ENCODE results near the gene GRAP2. TPM values are rescaled to one million over a fixed set of nuclear protein-coding genes. Genes with fewer than 3 reads are reported as not detected.

The GRAP2 gene
- total and polyA plus RNA-seq, 4 donors, result 0.05 to 3.6 (median 2.0) TPM; not detected in 1

- DNase-seq (no peak), ATAC-seq (ENCODE audit: low FRiP score) (no peak)
- Histone ChIP-seq H3K27me3 (ENCODE audit: control insufficient read depth in 1 of 2, insufficient read depth in 2 of 2, low read length in 1 of 2) (no peaks in the 10 kb centered on the region), H3K36me3 (ENCODE audit: control insufficient read depth in 1 of 2, insufficient read depth in 2 of 2, low read length in 1 of 2) (no peaks in the 10 kb centered on the region), H3K9me3 (ENCODE audit: control insufficient read depth, low read length) (no peaks in the 10 kb centered on the region), H3K4me3 (ENCODE audit: low read length in 2 of 2) (no peak overlapping the region), H3K4me1 (ENCODE audit: control insufficient read depth in 1 of 2, insufficient read depth in 2 of 2, low read length in 2 of 2) (no peaks in the 10 kb centered on the region), H3K27ac (ENCODE audit: low read depth in 1 of 2, low read length in 2 of 2) (no peak overlapping the region)
- WGBS, 2 donors, result 88% methylated on average over 10 of the region's 10 CpGs
- intact Hi-C loops (cut with DNase I), result no loop called here
Observed at GRCh38 chr22:39970742-39971141, 69.9 kb downstream of the GRAP2 start.

GRCh38 chr22:39972641-39973040 lies 71.8 kb downstream of the GRAP2 start:
- H3K9me3 ChIP-seq (ENCODE audit: control insufficient read depth, low read length), result no peaks in the 10 kb centered on the region
- intact Hi-C loops (cut with DNase I), result no loop called here
- H3K27me3 ChIP-seq (ENCODE audit: control insufficient read depth in 1 of 2, insufficient read depth in 2 of 2, low read length in 1 of 2), result no peaks in the 10 kb centered on the region
- ATAC-seq (ENCODE audit: low FRiP score) (no peak), DNase-seq (no peak)
- H3K4me1 ChIP-seq (ENCODE audit: control insufficient read depth in 1 of 2, insufficient read depth in 2 of 2, low read length in 2 of 2), result no peaks in the 10 kb centered on the region
- no peaks in the 10 kb centered on the region for H3K36me3 ChIP-seq (ENCODE audit: control insufficient read depth in 1 of 2, insufficient read depth in 2 of 2, low read length in 1 of 2)
- H3K27ac ChIP-seq (ENCODE audit: low read depth in 1 of 2, low read length in 2 of 2), result no peak overlapping the region
- 43 to 45% methylated on average over 5 of the region's 5 CpGs for WGBS, 2 donors
- H3K4me3 ChIP-seq (ENCODE audit: low read length in 2 of 2), result no peak overlapping the region

GRCh38 chr22:39973656-39974055 lies 72.8 kb downstream of the GRAP2 start:
- H3K4me1 ChIP-seq (ENCODE audit: control insufficient read depth in 1 of 2, insufficient read depth in 2 of 2, low read length in 2 of 2), result no peaks in the 10 kb centered on the region
- no peaks in the 10 kb centered on the region for H3K36me3 ChIP-seq (ENCODE audit: control insufficient read depth in 1 of 2, insufficient read depth in 2 of 2, low read length in 1 of 2)
- peaks cover 0 to 1% of the 10 kb centered on the region in 2 donors for H3K27me3 ChIP-seq (ENCODE audit: control insufficient read depth in 1 of 2, insufficient read depth in 2 of 2, low read length in 1 of 2)
- intact Hi-C loops (cut with DNase I), result no loop called here
- H3K4me3 ChIP-seq (ENCODE audit: low read length in 2 of 2), result no peak overlapping the region
- H3K9me3 ChIP-seq (ENCODE audit: control insufficient read depth, low read length), result no peaks in the 10 kb centered on the region
- WGBS, 2 donors, result 25 to 29% methylated on average over 5 of the region's 5 CpGs
- no peak overlapping the region for H3K27ac ChIP-seq (ENCODE audit: low read depth in 1 of 2, low read length in 2 of 2)
- ATAC-seq (ENCODE audit: low FRiP score) (no peak), DNase-seq (no peak)

GRCh38 chr22:39974065-39974464 lies 73.2 kb downstream of the GRAP2 start:
- intact Hi-C loops (cut with DNase I), result no loop called here
- peaks cover 0 to 1% of the 10 kb centered on the region in 2 donors for H3K27me3 ChIP-seq (ENCODE audit: control insufficient read depth in 1 of 2, insufficient read depth in 2 of 2, low read length in 1 of 2)
- DNase-seq, result no peak

GRCh38 chr22:39979048-39979447 lies 78.2 kb downstream of the GRAP2 start:
- WGBS, 2 donors, result 71 to 80% methylated on average over 6 of the region's 6 CpGs
- no peak overlapping the region for H3K27ac ChIP-seq (ENCODE audit: low read depth in 1 of 2, low read length in 2 of 2)
- peaks cover 0 to 1% of the 10 kb centered on the region in 2 donors for H3K27me3 ChIP-seq (ENCODE audit: control insufficient read depth in 1 of 2, insufficient read depth in 2 of 2, low read length in 1 of 2)
- ATAC-seq (ENCODE audit: low FRiP score) (no peak), DNase-seq (no peak)
- H3K4me3 ChIP-seq (ENCODE audit: low read length in 2 of 2), result no peak overlapping the region
- H3K4me1 ChIP-seq (ENCODE audit: control insufficient read depth in 1 of 2, insufficient read depth in 2 of 2, low read length in 2 of 2), result no peaks in the 10 kb centered on the region
- no peaks in the 10 kb centered on the region for H3K36me3 ChIP-seq (ENCODE audit: control insufficient read depth in 1 of 2, insufficient read depth in 2 of 2, low read length in 1 of 2)
- intact Hi-C loops (cut with DNase I), result no loop called here
- no peaks in the 10 kb centered on the region for H3K9me3 ChIP-seq (ENCODE audit: control insufficient read depth, low read length)

More at GRCh38 chr22:39974065-39974464, 73.2 kb downstream of the GRAP2 start:
- ATAC-seq (ENCODE audit: low FRiP score), result no peak
- WGBS, 2 donors, result 63 to 65% methylated on average over 5 of the region's 5 CpGs
- H3K4me1 ChIP-seq (ENCODE audit: control insufficient read depth in 1 of 2, insufficient read depth in 2 of 2, low read length in 2 of 2), result no peaks in the 10 kb centered on the region
- H3K36me3 ChIP-seq (ENCODE audit: control insufficient read depth in 1 of 2, insufficient read depth in 2 of 2, low read length in 1 of 2), result no peaks in the 10 kb centered on the region
- no peak overlapping the region for H3K4me3 ChIP-seq (ENCODE audit: low read length in 2 of 2)
- H3K9me3 ChIP-seq (ENCODE audit: control insufficient read depth, low read length), result no peaks in the 10 kb centered on the region
- H3K27ac ChIP-seq (ENCODE audit: low read depth in 1 of 2, low read length in 2 of 2), result no peak overlapping the region

- DNase-seq (no peak), ATAC-seq (ENCODE audit: low FRiP score) (no peak)
- H3K4me1 ChIP-seq (ENCODE audit: control insufficient read depth in 1 of 2, insufficient read depth in 2 of 2, low read length in 2 of 2), result no peaks in the 10 kb centered on the region
- no peak overlapping the region for H3K4me3 ChIP-seq (ENCODE audit: low read length in 2 of 2)
- H3K9me3 ChIP-seq (ENCODE audit: control insufficient read depth, low read length), result no peaks in the 10 kb centered on the region
- H3K36me3 ChIP-seq (ENCODE audit: control insufficient read depth in 1 of 2, insufficient read depth in 2 of 2, low read length in 1 of 2), result no peaks in the 10 kb centered on the region
- H3K27me3 ChIP-seq (ENCODE audit: control insufficient read depth in 1 of 2, insufficient read depth in 2 of 2, low read length in 1 of 2), result peaks cover 0 to 1% of the 10 kb centered on the region in 2 donors
- intact Hi-C loops (cut with DNase I), result no loop called here
- 80% methylated on average over 5 of the region's 5 CpGs for WGBS, 2 donors
- no peak overlapping the region for H3K27ac ChIP-seq (ENCODE audit: low read depth in 1 of 2, low read length in 2 of 2)
Observed at GRCh38 chr22:39979458-39979857, 78.6 kb downstream of the GRAP2 start.

GRCh38 chr22:39980596-39980995 lies 79.7 kb downstream of the GRAP2 start:
- Histone ChIP-seq H3K4me1 (ENCODE audit: control insufficient read depth in 1 of 2, insufficient read depth in 2 of 2, low read length in 2 of 2) (no peaks in the 10 kb centered on the region), H3K27ac (ENCODE audit: low read depth in 1 of 2, low read length in 2 of 2) (no peak overlapping the region), H3K4me3 (ENCODE audit: low read length in 2 of 2) (no peak overlapping the region), H3K36me3 (ENCODE audit: control insufficient read depth in 1 of 2, insufficient read depth in 2 of 2, low read length in 1 of 2) (no peaks in the 10 kb centered on the region), H3K9me3 (ENCODE audit: control insufficient read depth, low read length) (no peaks in the 10 kb centered on the region), H3K27me3 (ENCODE audit: control insufficient read depth in 1 of 2, insufficient read depth in 2 of 2, low read length in 1 of 2) (peaks cover 0 to 1% of the 10 kb centered on the region in 2 donors)
- WGBS, 2 donors, result 51 to 57% methylated on average over 6 of the region's 6 CpGs
- ATAC-seq (ENCODE audit: low FRiP score), result no peak
- no peak for DNase-seq
- intact Hi-C loops (cut with DNase I), result no loop called here

GRCh38 chr22:39983346-39983745 lies 82.5 kb downstream of the GRAP2 start:
- 92 to 96% methylated on average over 4 of the region's 4 CpGs for WGBS, 2 donors
- no peak for ATAC-seq (ENCODE audit: low FRiP score)
- intact Hi-C loops (cut with DNase I), result no loop called here

GRCh38 chr22:39984006-39984405 lies 83.1 kb downstream of the GRAP2 start:
- intact Hi-C loops (cut with DNase I), result no loop called here
- no peak for ATAC-seq (ENCODE audit: low FRiP score)
- WGBS, 2 donors, result 40 to 56% methylated on average over 2 of the region's 2 CpGs
- Histone ChIP-seq H3K4me1 (ENCODE audit: control insufficient read depth in 1 of 2, insufficient read depth in 2 of 2, low read length in 2 of 2) (no peaks in the 10 kb centered on the region), H3K27me3 (ENCODE audit: control insufficient read depth in 1 of 2, insufficient read depth in 2 of 2, low read length in 1 of 2) (no peaks in the 10 kb centered on the region), H3K36me3 (ENCODE audit: control insufficient read depth in 1 of 2, insufficient read depth in 2 of 2, low read length in 1 of 2) (no peaks in the 10 kb centered on the region), H3K9me3 (ENCODE audit: control insufficient read depth, low read length) (no peaks in the 10 kb centered on the region), H3K4me3 (ENCODE audit: low read length in 2 of 2) (no peak overlapping the region), H3K27ac (ENCODE audit: low read depth in 1 of 2, low read length in 2 of 2) (no peak overlapping the region)
- no peak for DNase-seq

More at GRCh38 chr22:39983346-39983745, 82.5 kb downstream of the GRAP2 start:
- Histone ChIP-seq H3K27ac (ENCODE audit: low read depth in 1 of 2, low read length in 2 of 2) (no peak overlapping the region), H3K9me3 (ENCODE audit: control insufficient read depth, low read length) (no peaks in the 10 kb centered on the region), H3K27me3 (ENCODE audit: control insufficient read depth in 1 of 2, insufficient read depth in 2 of 2, low read length in 1 of 2) (no peaks in the 10 kb centered on the region), H3K4me1 (ENCODE audit: control insufficient read depth in 1 of 2, insufficient read depth in 2 of 2, low read length in 2 of 2) (no peaks in the 10 kb centered on the region), H3K4me3 (ENCODE audit: low read length in 2 of 2) (no peak overlapping the region), H3K36me3 (ENCODE audit: control insufficient read depth in 1 of 2, insufficient read depth in 2 of 2, low read length in 1 of 2) (no peaks in the 10 kb centered on the region)
- no peak for DNase-seq
